ENCODE data around the gene MRRF.

The MRRF gene

DNA sequence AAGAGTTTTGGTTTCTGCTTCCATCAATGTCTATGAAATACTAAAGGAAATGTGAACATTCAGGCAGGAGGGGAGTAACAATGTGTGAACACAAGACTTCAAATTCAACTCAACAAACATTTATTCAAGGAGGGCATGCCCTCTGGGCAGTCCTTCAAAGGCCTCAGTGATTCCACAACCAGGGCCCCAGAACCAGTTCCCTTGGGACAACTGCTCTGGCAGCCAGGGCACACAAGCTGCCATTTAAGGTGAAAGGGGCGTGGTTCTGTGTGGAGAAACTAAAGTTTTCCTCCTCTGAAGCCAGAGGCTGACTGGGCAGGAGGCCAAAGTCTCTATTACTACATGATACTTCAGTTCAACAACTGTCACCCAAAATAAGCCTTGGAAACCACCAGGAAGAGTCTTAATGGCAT lies 3.2 kb upstream of the MRRF start:
- no peaks in the 10 kb centered on the region for H3K9me3 ChIP-seq (ENCODE audit: insufficient read depth, low read depth, low read length)

DNA sequence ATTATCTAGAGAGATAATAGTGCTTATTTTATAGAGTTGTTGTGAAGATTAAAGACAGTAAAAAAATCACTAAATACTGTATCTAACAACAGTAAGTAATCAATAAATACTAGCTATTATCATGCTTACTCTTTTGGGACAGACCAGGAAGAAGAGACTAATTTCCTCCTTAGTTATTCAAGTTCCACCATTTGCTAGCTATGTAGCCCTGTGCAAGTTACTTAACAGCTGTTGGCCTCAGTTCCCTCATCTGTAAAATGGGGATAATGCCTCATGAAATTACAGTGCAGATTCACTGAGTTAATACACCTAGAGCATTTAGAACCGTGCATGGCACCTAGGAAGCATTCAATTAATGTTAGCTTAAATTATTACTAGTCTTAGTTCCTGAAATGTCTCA lies 2.6 kb upstream of the MRRF start:
- Histone ChIP-seq H3K9ac (ENCODE audit: low read depth, low read length) (no peak overlapping the region), H3K4me1 (ENCODE audit: insufficient read depth, low read length) (peaks cover 13% of the 10 kb centered on the region; the same call in 1 of the 2 replicates), H3K9me3 (ENCODE audit: insufficient read depth, low read depth, low read length) (no peaks in the 10 kb centered on the region), H3K27me3 (ENCODE audit: insufficient read depth, low read length) (no peaks in the 10 kb centered on the region), H3K36me3 (ENCODE audit: insufficient read depth, low read depth, low read length) (peaks cover 34% of the 10 kb centered on the region), H3K27ac (ENCODE audit: low read length) (no peak overlapping the region), H3K4me3 (ENCODE audit: low read length) (no peak overlapping the region)

More for the DNA sequence above, 3.2 kb upstream of the MRRF start:
- Histone ChIP-seq H3K4me1 (ENCODE audit: insufficient read depth, low read length) (peaks cover 14% of the 10 kb centered on the region; the same call in 1 of the 2 replicates), H3K27me3 (ENCODE audit: insufficient read depth, low read length) (no peaks in the 10 kb centered on the region), H3K9ac (ENCODE audit: low read depth, low read length) (no peak overlapping the region), H3K27ac (ENCODE audit: low read length) (no peak overlapping the region), H3K36me3 (ENCODE audit: insufficient read depth, low read depth, low read length) (peaks cover 34% of the 10 kb centered on the region), H3K4me3 (ENCODE audit: low read length) (no peak overlapping the region)

DNA sequence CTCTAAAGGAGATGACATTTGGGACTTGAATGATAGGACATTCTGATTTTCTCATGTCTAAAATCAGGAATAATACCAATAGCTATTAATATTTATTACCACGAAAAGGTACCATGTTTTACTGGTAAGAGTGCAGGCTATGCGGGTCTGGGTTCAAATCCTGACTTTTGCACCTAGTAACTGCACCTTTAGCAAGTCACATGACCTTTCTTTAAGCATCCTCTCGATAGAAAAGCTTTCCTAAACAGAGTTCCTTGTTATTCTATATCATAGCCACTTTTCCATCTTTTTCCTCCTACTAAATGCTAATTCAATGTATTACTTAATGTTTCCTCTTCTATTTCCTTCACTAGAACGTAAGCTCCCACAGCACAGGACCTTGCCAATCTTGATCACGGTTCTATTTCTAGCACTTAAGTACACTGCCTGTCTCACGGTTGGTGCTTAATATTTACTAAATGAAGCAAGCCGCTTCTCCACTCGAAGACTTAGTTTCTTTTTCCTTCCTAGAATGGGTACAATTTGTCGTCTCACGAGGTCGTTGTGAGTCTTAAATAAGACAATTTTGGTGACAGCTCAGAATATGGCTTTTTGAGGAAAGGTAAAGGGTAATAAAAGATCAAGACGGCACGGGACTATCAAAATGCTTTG lies 858 bp upstream of the MRRF start:
- peaks cover 25% of the 10 kb centered on the region for H3K36me3 ChIP-seq (ENCODE audit: insufficient read depth, low read depth, low read length)
- H3K27me3 ChIP-seq (ENCODE audit: insufficient read depth, low read length): no peaks in the 10 kb centered on the region
- peak overlapping the region; percentile 72 for H3K27ac ChIP-seq (ENCODE audit: low read length)
- peak overlapping the region; percentile 93 for H3K9ac ChIP-seq (ENCODE audit: low read depth, low read length)
- no peaks in the 10 kb centered on the region for H3K9me3 ChIP-seq (ENCODE audit: insufficient read depth, low read depth, low read length)
- peaks cover 13% of the 10 kb centered on the region; the same call in 1 of the 2 replicates for H3K4me1 ChIP-seq (ENCODE audit: insufficient read depth, low read length)
- peak overlapping the region; percentile 99 for H3K4me3 ChIP-seq (ENCODE audit: low read length)

DNA sequence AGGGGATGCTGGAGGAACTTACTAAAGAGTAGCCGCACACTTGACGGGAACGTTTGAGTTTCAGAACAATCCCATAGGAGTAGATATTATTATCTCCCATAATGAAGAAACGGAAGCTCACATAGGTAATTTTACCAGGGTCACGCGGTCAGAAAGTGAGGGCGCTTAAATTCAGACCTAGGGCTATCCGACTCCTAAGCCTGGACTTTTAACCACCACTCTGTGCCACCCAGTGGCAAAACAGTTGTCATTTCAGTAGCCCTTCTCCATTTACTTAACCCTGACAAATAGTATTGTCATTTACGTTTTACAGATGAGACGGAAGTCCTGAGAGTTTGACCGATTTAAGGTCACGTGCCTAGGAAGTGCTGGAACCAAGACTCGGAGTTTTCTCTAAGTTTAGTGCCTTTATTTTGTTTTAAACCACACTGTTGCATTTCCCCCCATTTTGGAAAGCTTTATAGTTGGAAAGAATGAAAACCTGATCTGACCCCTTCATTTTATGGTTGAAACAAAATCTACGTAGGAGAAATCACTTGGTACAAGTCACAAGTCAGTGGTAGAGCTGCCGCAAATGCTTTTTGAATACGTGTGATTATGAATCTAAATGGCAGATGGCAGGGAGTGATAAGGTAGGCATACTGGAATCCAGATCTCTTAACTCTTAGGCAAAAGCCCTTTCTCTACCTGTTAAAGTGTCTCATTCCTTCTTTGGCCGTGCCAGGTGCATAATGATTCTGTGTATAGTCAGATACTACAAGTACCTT lies 650 bp downstream of the MRRF start:
- Histone ChIP-seq H3K9me3 (ENCODE audit: insufficient read depth, low read depth, low read length) (no peaks in the 10 kb centered on the region), H3K4me1 (ENCODE audit: insufficient read depth, low read length) (peaks cover 13% of the 10 kb centered on the region; the same call in 1 of the 2 replicates), H3K27ac (ENCODE audit: low read length) (peak overlapping the region; percentile 72), H3K9ac (ENCODE audit: low read depth, low read length) (peak overlapping the region; percentile 93), H3K27me3 (ENCODE audit: insufficient read depth, low read length) (no peaks in the 10 kb centered on the region), H3K4me3 (ENCODE audit: low read length) (peak overlapping the region; percentile 99), H3K36me3 (ENCODE audit: insufficient read depth, low read depth, low read length) (peaks cover 12% of the 10 kb centered on the region)

DNA sequence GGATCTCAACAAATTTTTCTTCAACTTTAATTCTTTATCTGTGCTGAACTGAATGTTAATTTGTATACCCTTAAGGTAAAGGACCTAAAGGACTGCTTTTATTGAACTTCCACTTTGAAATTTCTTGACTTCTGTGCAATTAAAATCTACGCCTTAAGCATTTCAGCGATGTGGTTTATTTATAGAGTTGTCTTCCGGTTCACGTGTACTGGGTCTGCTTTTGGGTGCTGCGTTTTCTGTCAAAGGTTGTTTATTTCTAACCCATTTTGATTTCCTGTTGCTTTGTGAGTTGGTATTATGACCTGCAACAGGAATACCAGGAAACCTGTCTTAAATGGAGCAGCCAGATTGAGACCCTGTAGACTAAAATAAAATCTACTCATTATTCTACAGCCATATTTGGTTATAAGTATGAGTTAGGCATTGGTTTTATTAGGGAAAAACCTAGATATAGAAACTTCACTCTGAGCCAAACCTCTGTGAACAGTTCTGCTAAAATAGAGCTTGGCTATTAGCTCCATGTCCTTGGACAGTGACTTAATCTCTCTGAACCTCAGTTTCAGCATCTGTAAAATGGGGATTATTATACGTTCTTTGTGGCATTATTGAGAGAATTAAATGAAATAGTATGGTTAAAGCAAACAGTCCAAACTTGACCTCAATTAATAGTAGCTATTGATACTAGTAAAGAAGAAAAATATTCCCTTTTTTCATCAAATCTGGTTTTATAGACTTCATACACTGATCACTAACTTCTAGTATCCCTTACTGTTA lies 3.5 kb downstream of the MRRF start:
- Histone ChIP-seq H3K9me3 (ENCODE audit: insufficient read depth, low read depth, low read length) (no peaks in the 10 kb centered on the region), H3K4me1 (ENCODE audit: insufficient read depth, low read length) (peaks cover 13% of the 10 kb centered on the region; the same call in 1 of the 2 replicates), H3K9ac (ENCODE audit: low read depth, low read length) (no peak overlapping the region), H3K36me3 (ENCODE audit: insufficient read depth, low read depth, low read length) (peaks cover 21% of the 10 kb centered on the region), H3K4me3 (ENCODE audit: low read length) (no peak overlapping the region), H3K27ac (ENCODE audit: low read length) (no peak overlapping the region), H3K27me3 (ENCODE audit: insufficient read depth, low read length) (no peaks in the 10 kb centered on the region)

DNA sequence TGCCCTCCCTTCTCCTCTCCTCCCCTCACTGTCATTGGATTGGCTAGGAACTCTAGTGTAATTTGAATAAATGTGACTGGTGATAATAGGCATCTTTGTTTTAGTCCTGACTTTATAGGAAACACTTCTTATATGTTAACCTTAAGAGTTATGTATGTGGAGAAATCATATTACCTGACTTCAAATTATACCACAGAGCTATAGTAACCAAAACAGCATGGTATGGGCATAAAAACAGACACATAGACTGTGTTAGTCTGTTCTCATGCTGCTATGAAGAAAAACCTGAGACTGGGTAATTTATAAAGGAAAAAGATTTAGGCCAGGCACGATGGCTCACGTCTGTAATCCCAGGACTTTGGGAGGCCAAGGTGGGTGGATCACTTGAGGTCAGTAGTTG lies 9.4 kb downstream of the MRRF start:
- Histone ChIP-seq H3K9me3 (ENCODE audit: insufficient read depth, low read depth, low read length) (peaks cover 11% of the 10 kb centered on the region), H3K4me3 (ENCODE audit: low read length) (no peak overlapping the region), H3K27me3 (ENCODE audit: insufficient read depth, low read length) (no peaks in the 10 kb centered on the region), H3K27ac (ENCODE audit: low read length) (no peak overlapping the region), H3K9ac (ENCODE audit: low read depth, low read length) (no peak overlapping the region), H3K4me1 (ENCODE audit: insufficient read depth, low read length) (no peaks in the 10 kb centered on the region), H3K36me3 (ENCODE audit: insufficient read depth, low read depth, low read length) (peaks cover 35% of the 10 kb centered on the region)

DNA sequence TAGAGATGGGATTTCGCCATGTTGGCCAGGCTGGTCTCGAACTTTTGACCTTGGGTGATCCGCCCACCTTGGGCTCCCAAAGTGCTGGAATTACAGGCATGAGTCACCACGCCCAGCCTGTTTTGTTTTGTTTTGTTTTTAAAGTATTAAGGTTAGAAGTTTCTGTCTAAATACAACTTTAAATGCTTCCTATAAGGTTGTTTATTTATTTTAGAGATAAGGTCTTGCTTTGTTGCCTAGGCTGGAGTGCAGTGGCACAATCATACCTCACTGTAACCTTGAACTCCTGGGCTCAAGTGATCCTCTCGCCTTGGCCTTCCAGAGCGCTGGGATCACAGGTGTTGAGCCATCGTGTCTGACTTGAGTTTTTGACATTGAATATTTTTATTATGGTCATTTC lies 11.4 kb downstream of the MRRF start:
- H3K4me1 ChIP-seq (ENCODE audit: insufficient read depth, low read length): no peaks in the 10 kb centered on the region
- peaks cover 11% of the 10 kb centered on the region for H3K9me3 ChIP-seq (ENCODE audit: insufficient read depth, low read depth, low read length)
- no peaks in the 10 kb centered on the region for H3K27me3 ChIP-seq (ENCODE audit: insufficient read depth, low read length)
- H3K4me3 ChIP-seq (ENCODE audit: low read length): no peak overlapping the region
- H3K27ac ChIP-seq (ENCODE audit: low read length): no peak overlapping the region
- no peak overlapping the region for H3K9ac ChIP-seq (ENCODE audit: low read depth, low read length)
- peaks cover 44% of the 10 kb centered on the region for H3K36me3 ChIP-seq (ENCODE audit: insufficient read depth, low read depth, low read length)

DNA sequence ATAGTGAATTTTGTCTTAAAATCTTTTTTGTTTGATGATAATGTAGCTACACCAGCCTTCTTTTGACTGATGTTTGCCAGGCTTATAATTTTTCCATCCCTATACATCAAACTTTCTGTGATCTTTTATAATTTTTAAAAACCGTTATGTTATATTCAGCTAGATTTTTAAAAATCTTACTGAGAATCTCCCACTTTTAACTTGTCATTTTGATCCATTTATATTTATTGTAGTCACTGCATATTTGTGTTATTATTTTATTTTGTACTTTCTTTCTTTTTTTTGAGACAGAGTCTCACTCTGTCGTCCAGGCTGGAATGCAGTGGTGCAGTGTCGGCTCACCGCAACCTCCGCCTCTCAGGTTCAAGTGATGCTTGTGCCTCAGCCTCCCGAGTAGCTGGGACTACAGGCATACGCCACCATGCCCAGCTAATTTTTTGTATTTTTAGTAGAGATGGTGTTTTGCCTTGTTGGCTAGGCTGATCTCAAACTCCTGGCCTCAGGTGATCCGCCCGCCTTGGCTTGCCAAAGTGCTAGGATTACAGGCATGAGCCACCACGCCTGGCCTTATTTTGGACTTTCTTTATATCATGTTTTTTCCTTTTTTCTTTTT lies 12.7 kb downstream of the MRRF start:
- Histone ChIP-seq H3K9ac (ENCODE audit: low read depth, low read length) (no peak overlapping the region), H3K27me3 (ENCODE audit: insufficient read depth, low read length) (no peaks in the 10 kb centered on the region), H3K4me1 (ENCODE audit: insufficient read depth, low read length) (peaks cover 3% of the 10 kb centered on the region; the same call in 1 of the 2 replicates), H3K27ac (ENCODE audit: low read length) (no peak overlapping the region), H3K4me3 (ENCODE audit: low read length) (no peak overlapping the region), H3K9me3 (ENCODE audit: insufficient read depth, low read depth, low read length) (peaks cover 11% of the 10 kb centered on the region), H3K36me3 (ENCODE audit: insufficient read depth, low read depth, low read length) (peaks cover 47% of the 10 kb centered on the region)

DNA sequence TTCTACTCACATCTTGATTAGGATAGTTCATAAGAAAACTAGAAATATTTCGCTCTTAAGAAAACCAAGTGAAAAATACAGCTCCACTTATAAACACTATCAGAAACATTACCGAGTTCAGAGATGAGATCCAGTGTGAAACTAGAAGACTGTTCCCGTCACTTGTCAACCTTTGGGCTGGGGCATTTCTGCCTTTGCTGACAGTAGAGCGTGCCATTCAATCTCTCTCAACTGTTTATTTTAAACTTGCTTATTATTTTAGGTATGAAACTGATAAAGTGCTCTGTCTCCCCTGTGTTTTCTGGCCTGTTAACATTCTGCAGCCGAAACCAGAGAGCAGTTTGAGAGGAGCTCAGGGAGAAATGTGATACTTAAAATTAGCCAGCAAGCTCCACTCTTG lies 16.7 kb downstream of the MRRF start:
- H3K9ac ChIP-seq (ENCODE audit: low read depth, low read length): no peak overlapping the region

DNA sequence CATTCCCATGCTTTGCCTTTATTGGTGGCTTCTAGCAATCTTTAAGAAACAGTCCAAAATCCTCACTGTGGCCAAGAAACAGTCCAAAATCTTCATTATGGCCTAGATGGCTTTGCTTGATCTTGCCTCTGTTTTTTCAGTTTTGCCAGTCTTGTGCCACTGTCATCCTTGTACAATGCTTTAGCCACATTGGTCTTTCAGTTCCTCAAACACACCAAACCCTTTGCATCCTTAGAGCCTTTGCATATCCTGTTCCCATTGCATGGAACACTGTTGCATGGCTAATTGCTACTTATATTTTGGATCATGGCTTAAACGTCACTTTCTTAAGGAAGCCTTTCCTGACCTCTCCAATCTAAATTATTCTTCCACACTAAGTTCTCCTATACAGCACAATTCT lies 22.1 kb downstream of the MRRF start:
- Histone ChIP-seq H3K27ac (ENCODE audit: low read length) (no peak overlapping the region), H3K27me3 (ENCODE audit: insufficient read depth, low read length) (no peaks in the 10 kb centered on the region), H3K9me3 (ENCODE audit: insufficient read depth, low read depth, low read length) (no peaks in the 10 kb centered on the region), H3K4me1 (ENCODE audit: insufficient read depth, low read length) (peaks cover 6% of the 10 kb centered on the region; the same call in 1 of the 2 replicates), H3K36me3 (ENCODE audit: insufficient read depth, low read depth, low read length) (peaks cover 76% of the 10 kb centered on the region), H3K4me3 (ENCODE audit: low read length) (no peak overlapping the region), H3K9ac (ENCODE audit: low read depth, low read length) (no peak overlapping the region)

More for the DNA sequence above, 16.7 kb downstream of the MRRF start:
- no peak overlapping the region for H3K4me3 ChIP-seq (ENCODE audit: low read length)
- no peaks in the 10 kb centered on the region for H3K27me3 ChIP-seq (ENCODE audit: insufficient read depth, low read length)
- H3K9me3 ChIP-seq (ENCODE audit: insufficient read depth, low read depth, low read length): peaks cover 11% of the 10 kb centered on the region
- H3K36me3 ChIP-seq (ENCODE audit: insufficient read depth, low read depth, low read length): peaks cover 55% of the 10 kb centered on the region
- H3K4me1 ChIP-seq (ENCODE audit: insufficient read depth, low read length): peaks cover 6% of the 10 kb centered on the region; the same call in 1 of the 2 replicates
- no peak overlapping the region for H3K27ac ChIP-seq (ENCODE audit: low read length)

DNA sequence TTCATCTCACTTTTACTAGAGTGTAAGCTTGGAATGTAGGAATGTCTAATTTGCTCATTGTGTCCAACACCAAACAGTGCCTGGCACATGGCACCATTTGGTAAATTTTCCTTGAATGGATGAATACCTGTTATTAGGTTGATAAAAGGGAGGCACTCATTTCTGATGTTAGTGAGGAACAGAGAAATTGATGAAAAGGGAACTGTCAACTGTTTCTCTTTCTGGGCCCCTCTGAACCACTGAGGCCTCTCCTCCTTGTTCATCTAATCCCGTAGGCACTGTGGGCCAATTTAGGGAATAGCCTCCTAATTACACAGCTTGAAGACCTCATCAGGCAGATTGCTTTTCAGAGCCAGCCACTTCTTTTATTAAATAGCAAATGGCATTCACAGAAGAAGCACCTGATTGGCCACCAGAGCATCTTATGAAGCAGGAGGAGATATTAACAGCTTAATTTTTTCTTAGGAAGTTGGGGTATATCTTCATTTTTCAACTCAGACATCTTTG lies 22.6 kb downstream of the MRRF start:
- Histone ChIP-seq H3K27ac (ENCODE audit: low read length) (no peak overlapping the region), H3K4me1 (ENCODE audit: insufficient read depth, low read length) (peaks cover 3% of the 10 kb centered on the region; the same call in 1 of the 2 replicates), H3K36me3 (ENCODE audit: insufficient read depth, low read depth, low read length) (peaks cover 76% of the 10 kb centered on the region), H3K9me3 (ENCODE audit: insufficient read depth, low read depth, low read length) (no peaks in the 10 kb centered on the region), H3K9ac (ENCODE audit: low read depth, low read length) (no peak overlapping the region), H3K27me3 (ENCODE audit: insufficient read depth, low read length) (no peaks in the 10 kb centered on the region), H3K4me3 (ENCODE audit: low read length) (no peak overlapping the region)

Data from iPS-20b (cell line).